Fibroblast of lung (primary cell): ENCODE measurements around the gene ALG1. TPM values are rescaled to one million over a fixed set of nuclear protein-coding genes. Genes with fewer than 3 reads are reported as not detected.
"Not testable (repeated sequence)": the region's sequence is repeated elsewhere in the genome, so short reads cannot be mapped to it uniquely, and the experiment has no call there.

ENCODE experiments used
- DNase-seq, 2 donors: peaks; one replicate each; pipeline versions ENCODE4 v3.0.0 to v3.0.0-alpha.2; 2010; ENCODE audit warnings: low read depth in 2 of 2
- H2AFZ ChIP-seq: 2 replicates; pipeline ENCODE4 v1.5.1; 2012; ENCODE audit warnings: low read length, control low read depth, inconsistent platforms
- H3K27ac ChIP-seq: 2 replicates; pipeline ENCODE4 v1.5.1; 2011; ENCODE audit warnings: low read length, control low read depth; ENCODE audit not compliant: insufficient read depth
- H3K27me3 ChIP-seq: 2 replicates; pipeline ENCODE4 v1.5.1; 2011; ENCODE audit warnings: mild to moderate bottlenecking, low read length; ENCODE audit not compliant: control insufficient read depth, insufficient read depth
- H3K36me3 ChIP-seq: 2 replicates; pipeline ENCODE4 v1.5.1; 2011; ENCODE audit warnings: low read length; ENCODE audit not compliant: control insufficient read depth, insufficient read depth
- H3K4me1 ChIP-seq: 2 replicates; pipeline ENCODE4 v1.5.1; 2011; ENCODE audit warnings: low read length; ENCODE audit not compliant: control insufficient read depth, insufficient read depth; ENCODE audit errors: extremely low read depth
- H3K4me2 ChIP-seq: 2 replicates; pipeline ENCODE4 v1.5.1; 2011; ENCODE audit warnings: low read length, control low read depth; ENCODE audit not compliant: insufficient read depth; ENCODE audit errors: extremely low read depth
- H3K4me3 ChIP-seq, 4 experiments: fragments of 200-600 bp in 1 of 4; sonication (generic) in 1 of 4; replicated peaks in 1 of 4; 2 replicates each; pipeline ENCODE4 v1.5.1; 2011 to 2016; ENCODE audit warnings: low read length in 4 of 4, low read depth in 3 of 4, mild to moderate bottlenecking in 3 of 4, control low read depth in 2 of 4, inconsistent platforms in 1 of 4, mixed read lengths in 1 of 4; ENCODE audit not compliant: insufficient read depth in 1 of 4; ENCODE audit errors: control extremely low read depth in 1 of 4
- H3K79me2 ChIP-seq: 2 replicates; pipeline ENCODE4 v1.5.1; 2012; ENCODE audit warnings: mild to moderate bottlenecking, low read length, inconsistent platforms; ENCODE audit not compliant: control insufficient read depth, insufficient read depth
- H3K9ac ChIP-seq: 2 replicates; pipeline ENCODE4 v1.5.1; 2011; ENCODE audit warnings: mild to moderate bottlenecking, low read length, control low read depth; ENCODE audit not compliant: insufficient read depth
- H3K9me3 ChIP-seq: 2 replicates; pipeline ENCODE4 v1.5.1; 2012; ENCODE audit warnings: low read depth, low read length; ENCODE audit not compliant: control insufficient read depth, insufficient read depth
- H4K20me1 ChIP-seq: 2 replicates; pipeline ENCODE4 v1.5.1; 2011; ENCODE audit warnings: low read length; ENCODE audit not compliant: control insufficient read depth, insufficient read depth; ENCODE audit errors: extremely low read depth
- EZH2 ChIP-seq: IDR thresholded peaks from 2 replicates; pipeline ENCODE4 v1.5.1; 2012; ENCODE audit warnings: low read length, control low read depth, mild to moderate bottlenecking; ENCODE audit errors: missing control alignments
- polyA plus RNA-seq, 2 donors: library from polyadenylated mRNA; depleted of rRNA in 1 of 2; stranded (reverse) in 1 of 2; unstranded in 1 of 2; fragments of >200 nt; gene quantifications; 2 replicates each; pipeline ENCODE4 v1.2.1, GENCODE V29; 2011 to 2012; ENCODE audit warnings: missing spikeins in 1 of 2
- total RNA-seq: library from RNA; depleted of rRNA; stranded (reverse); fragments of >200 nt; gene quantifications from 2 replicates; pipeline ENCODE4 v1.2.1, GENCODE V29; 2014
- TF ChIP-seq, protein P1 (sequence below), 2 donors: IDR thresholded peaks in 1 of 2; conservative IDR thresholded peaks in 1 of 2; 1 replicate in 1 of 2; 2 replicates in 1 of 2; pipeline ENCODE4 v1.5.1; 2011 to 2012; ENCODE audit warnings: low read length in 2 of 2, control low read depth in 1 of 2, inconsistent platforms in 1 of 2, low read depth in 1 of 2, mild to moderate bottlenecking in 1 of 2

Gene ALG1
- total and polyA plus RNA-seq, 2 donors (not counting 1 experiment from before 2014, with no cell fraction given), result 26.2 to 29.2 TPM

DNA sequence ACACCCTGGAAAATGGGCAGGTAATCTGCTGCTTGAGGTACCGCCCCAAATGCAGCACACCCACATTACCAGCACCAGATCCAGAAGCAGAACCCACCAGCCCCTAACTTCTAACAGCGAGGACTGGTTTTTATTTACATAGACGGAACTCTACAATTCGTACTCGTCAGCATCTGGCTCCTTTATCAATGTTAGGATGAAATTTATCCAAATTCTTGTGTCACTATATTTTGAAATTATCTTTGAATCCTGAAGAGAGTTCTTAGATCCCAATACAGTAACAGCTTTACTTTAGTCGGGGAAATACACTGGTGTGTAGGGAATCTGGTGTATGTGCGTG, 332 bp upstream of the ALG1 start:
- Histone ChIP-seq H3K27me3 (no peaks in the 10 kb centered on the region), H3K79me2 (peaks cover 11% of the 10 kb centered on the region), H3K4me3 (peak overlapping the region in 3 of 4 experiments; percentile 83 to 97 (median 85)), H2AFZ (peak overlapping the region; percentile 59), H3K36me3 (peaks cover 10% of the 10 kb centered on the region), H3K9me3 (no peaks in the 10 kb centered on the region), H3K4me2 (peak overlapping the region; percentile 96), H4K20me1 (no peaks in the 10 kb centered on the region), H3K4me1 (peaks cover 3% of the 10 kb centered on the region), H3K27ac (peak overlapping the region; percentile 74), H3K9ac (peak overlapping the region; percentile 70)
- TF ChIP-seq EZH2, result no peak
- TF ChIP-seq, protein P1, sequence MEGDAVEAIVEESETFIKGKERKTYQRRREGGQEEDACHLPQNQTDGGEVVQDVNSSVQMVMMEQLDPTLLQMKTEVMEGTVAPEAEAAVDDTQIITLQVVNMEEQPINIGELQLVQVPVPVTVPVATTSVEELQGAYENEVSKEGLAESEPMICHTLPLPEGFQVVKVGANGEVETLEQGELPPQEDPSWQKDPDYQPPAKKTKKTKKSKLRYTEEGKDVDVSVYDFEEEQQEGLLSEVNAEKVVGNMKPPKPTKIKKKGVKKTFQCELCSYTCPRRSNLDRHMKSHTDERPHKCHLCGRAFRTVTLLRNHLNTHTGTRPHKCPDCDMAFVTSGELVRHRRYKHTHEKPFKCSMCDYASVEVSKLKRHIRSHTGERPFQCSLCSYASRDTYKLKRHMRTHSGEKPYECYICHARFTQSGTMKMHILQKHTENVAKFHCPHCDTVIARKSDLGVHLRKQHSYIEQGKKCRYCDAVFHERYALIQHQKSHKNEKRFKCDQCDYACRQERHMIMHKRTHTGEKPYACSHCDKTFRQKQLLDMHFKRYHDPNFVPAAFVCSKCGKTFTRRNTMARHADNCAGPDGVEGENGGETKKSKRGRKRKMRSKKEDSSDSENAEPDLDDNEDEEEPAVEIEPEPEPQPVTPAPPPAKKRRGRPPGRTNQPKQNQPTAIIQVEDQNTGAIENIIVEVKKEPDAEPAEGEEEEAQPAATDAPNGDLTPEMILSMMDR (conservative IDR thresholded peaks at IDR 0.05 in 1 of 2, IDR thresholded peaks at IDR 0.05 in 1 of 2; ENCODE audit: low read depth in 1 of 2, low read length in 2 of 2), result no peak
- DNase-seq, result peak in 1 of 2 donors; percentile 8

DNA sequence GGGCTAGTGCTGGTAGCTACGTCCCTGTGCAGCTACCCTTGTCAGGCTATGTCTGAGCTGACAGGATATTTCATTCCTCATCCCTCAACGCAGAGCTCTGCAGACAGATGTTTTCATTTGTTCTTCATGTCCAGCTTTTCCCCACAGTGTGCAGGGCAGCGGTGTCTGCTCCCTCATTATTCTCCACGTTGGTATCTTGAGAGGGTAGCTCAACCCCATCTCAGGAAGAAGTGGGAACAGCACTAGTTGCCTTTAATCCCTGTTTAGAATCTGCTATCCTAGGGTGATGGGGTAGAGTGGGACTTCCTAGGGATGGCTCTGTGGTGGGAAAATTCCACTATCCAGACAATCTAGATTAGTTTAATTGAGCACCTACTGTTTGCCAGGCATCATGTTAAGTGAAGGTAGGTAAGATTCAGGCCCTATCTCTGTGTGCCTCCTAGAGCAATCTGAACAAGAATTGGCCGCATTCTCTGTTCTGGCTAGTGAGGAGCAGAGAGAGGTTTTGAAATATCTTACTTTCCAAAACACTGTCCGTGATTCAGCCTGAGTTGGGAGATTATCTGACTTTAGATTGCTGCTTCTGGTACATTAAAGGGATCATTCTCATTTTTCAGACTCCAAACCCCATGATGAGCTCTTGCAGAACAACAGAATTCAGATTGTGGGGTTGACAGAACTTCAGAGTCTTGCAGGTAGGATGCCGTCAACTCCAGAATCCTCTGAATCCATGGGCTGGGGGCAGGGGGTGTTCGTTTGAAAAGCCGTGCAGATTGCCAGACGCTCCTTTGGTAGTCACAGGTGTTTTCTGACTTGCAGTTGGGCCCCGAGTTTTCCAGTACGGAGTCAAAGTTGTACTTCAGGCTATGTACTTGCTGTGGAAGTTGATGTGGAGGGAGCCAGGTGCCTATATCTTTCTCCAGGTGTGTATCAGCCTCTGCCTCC, 963 bp downstream of the ALG1 start:
- TF ChIP-seq, protein P1 (conservative IDR thresholded peaks at IDR 0.05 in 1 of 2, IDR thresholded peaks at IDR 0.05 in 1 of 2; ENCODE audit: low read depth in 1 of 2, low read length in 2 of 2), result no peak
- TF ChIP-seq EZH2, result no peak
- Histone ChIP-seq H3K4me3 (peak overlapping the region; percentile 83 to 97 (median 84)), H4K20me1 (no peaks in the 10 kb centered on the region), H3K36me3 (peaks cover 12% of the 10 kb centered on the region), H2AFZ (peak overlapping the region; percentile 95), H3K79me2 (peaks cover 11% of the 10 kb centered on the region), H3K27me3 (no peaks in the 10 kb centered on the region), H3K27ac (peak overlapping the region; percentile 74), H3K9me3 (no peaks in the 10 kb centered on the region), H3K4me1 (peaks cover 3% of the 10 kb centered on the region), H3K9ac (peak overlapping the region; percentile 70), H3K4me2 (peak overlapping the region; percentile 96)
- no peak for DNase-seq

DNA sequence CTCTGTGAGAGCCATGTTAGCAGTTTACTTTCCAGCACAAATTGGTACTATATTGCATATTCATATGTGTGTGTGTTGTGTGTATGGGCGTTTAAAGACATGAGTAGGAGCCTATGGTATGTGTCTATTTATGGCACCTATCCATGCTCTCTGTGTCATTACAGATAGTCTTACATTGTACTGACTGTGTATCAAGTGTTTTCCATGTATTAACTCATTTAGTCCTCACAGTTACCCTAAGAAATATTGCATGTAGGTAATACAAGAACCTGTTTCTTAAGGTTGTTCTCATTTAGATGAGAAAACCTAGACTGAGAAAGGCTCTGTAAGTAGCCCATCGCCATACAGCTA, 1.6 kb downstream of the ALG1 start:
- H3K4me3 ChIP-seq, result peak overlapping the region in 1 of 4 experiments; percentile 83
- H3K4me1 ChIP-seq, result peaks cover 3% of the 10 kb centered on the region
- peak overlapping the region; percentile 96 for H3K4me2 ChIP-seq
- peaks cover 12% of the 10 kb centered on the region for H3K36me3 ChIP-seq
- no peaks in the 10 kb centered on the region for H3K9me3 ChIP-seq
- H3K9ac ChIP-seq, result no peak overlapping the region
- DNase-seq, result peak; percentile 15 to 50
- H4K20me1 ChIP-seq, result no peaks in the 10 kb centered on the region
- TF ChIP-seq, protein P1 (conservative IDR thresholded peaks at IDR 0.05 in 1 of 2, IDR thresholded peaks at IDR 0.05 in 1 of 2; ENCODE audit: low read depth in 1 of 2, low read length in 2 of 2), result no peak
- TF ChIP-seq EZH2, result no peak
- H3K27ac ChIP-seq, result no peak overlapping the region
- no peak overlapping the region for H2AFZ ChIP-seq
- H3K79me2 ChIP-seq, result peaks cover 11% of the 10 kb centered on the region
- no peaks in the 10 kb centered on the region for H3K27me3 ChIP-seq

DNA sequence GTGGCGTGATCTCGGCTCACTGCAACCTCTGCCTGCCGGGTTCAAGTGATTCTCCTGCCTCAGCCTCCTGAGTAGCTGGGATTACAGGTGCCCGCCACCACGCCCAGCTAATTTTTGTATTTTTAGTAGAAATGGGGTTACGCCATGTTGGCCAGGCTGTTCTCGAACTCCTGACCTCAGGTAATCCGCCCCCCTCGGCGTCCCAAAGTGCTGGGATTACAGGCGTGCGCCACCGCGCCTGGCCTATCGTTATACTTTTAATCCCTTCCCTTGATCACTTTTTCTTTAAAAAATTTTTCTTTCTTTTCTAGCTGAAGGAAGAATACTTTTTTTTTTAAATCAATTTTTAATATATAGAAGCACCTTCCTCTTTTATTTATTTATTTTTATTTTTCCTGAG, 2.1 kb downstream of the ALG1 start:
- H2AFZ ChIP-seq, H3K9ac ChIP-seq, H3K4me1 ChIP-seq, H4K20me1 ChIP-seq, H3K4me3 ChIP-seq, H3K9me3 ChIP-seq, DNase-seq, H3K27ac ChIP-seq, H3K27me3 ChIP-seq, H3K4me2 ChIP-seq: not testable (repeated sequence)
- Histone ChIP-seq H3K79me2 (peaks cover 11% of the 10 kb centered on the region), H3K36me3 (peaks cover 12% of the 10 kb centered on the region)
